Jurkat, Clone E6-1 (cell line): Measurements from ENCODE around the gene HNF1B.
"Not testable (repeated sequence)": the region's sequence is repeated elsewhere in the genome, so short reads cannot be mapped to it uniquely, and the experiment has no call there.

Experiments
- DNase-seq: peaks from one replicate; pipeline ENCODE4 v3.0.0-alpha.2; 2011; ENCODE audit warnings: low read depth, low spot score
- H3K4me3 ChIP-seq: 2 replicates; pipeline ENCODE4 v1.5.1; 2011; ENCODE audit warnings: mild to moderate bottlenecking, low read length, control low read depth, moderate library complexity

Gene HNF1B

DNA sequence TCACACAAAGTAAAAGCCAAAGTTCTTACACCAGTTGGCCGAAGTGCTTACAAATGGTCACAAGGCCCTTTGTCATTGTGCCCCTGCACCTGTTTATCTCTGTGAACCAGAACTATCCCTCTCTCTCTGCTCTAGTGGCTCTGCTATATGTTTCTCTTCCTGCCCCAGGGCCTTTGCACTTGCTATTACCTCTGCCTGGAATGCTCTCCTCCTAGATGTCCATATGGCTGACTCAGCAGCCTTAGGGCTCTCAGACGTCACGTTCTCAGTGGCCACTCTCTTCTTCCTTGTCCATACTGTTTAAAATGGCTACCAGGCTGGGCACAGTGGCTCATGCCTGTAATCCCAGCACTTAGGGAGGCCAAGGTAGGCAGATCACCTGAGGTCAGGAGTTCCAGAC is 62.9 kb downstream of the HNF1B start:
- H3K4me3 ChIP-seq, result no peak overlapping the region
- no peak for DNase-seq

DNA sequence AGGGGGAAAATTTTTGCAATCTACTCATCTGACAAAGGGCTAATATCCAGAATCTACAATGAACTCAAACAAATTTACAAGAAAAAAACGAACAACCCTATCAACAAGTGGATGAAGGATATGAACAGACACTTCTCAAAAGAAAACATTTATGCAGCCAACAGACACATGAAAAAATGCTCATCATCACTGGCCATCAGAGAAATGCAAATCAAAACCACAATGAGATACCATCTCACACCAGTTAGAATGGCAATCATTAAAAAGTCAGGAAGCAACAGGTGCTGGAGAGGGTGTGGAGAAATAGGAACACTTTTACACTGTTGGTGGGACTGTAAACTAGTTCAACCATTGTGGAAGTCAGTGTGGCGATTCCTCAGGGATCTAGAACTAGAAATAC is 64.9 kb downstream of the HNF1B start:
- DNase-seq, H3K4me3 ChIP-seq: not testable (repeated sequence)

DNA sequence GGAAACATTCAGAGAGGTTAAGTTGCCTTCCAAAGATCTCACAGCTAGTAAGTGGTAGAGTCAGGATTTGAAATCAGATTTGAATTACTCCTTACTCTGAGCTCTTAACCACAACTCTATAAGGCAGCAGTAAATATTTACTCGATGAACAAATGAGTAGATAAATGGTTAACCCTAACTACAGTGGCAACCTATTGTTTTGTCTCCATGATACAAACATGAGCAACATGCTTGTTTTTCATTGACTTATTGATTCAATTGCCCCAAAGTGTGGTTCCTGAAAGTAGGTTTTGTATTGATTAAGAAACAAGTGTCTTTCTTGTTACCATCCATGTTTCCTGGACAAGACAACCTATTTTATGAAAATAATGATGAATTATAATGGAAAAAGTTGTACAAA is 66.8 kb downstream of the HNF1B start:
- H3K4me3 ChIP-seq, result no peak overlapping the region
- no peak for DNase-seq

DNA sequence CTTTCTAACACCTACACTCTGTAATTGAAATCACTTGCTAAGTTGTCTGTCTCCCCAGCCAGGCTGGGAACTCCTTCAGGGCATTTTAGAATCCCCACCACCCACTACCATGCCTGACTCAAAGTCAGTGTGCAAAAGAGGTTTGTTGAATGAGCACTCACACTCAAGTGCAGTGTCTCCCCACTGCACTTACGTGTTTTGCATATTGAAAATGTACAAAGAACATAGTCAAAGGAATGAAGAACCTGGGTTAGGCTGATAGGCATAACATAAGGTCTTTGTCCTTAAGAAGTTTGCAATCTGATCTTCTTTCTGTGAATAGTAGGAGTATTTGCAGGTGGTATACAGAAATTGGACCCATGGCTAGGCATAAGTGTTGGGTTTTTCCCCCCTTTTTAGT is 67.8 kb downstream of the HNF1B start:
- no peak for DNase-seq
- no peak overlapping the region for H3K4me3 ChIP-seq

DNA sequence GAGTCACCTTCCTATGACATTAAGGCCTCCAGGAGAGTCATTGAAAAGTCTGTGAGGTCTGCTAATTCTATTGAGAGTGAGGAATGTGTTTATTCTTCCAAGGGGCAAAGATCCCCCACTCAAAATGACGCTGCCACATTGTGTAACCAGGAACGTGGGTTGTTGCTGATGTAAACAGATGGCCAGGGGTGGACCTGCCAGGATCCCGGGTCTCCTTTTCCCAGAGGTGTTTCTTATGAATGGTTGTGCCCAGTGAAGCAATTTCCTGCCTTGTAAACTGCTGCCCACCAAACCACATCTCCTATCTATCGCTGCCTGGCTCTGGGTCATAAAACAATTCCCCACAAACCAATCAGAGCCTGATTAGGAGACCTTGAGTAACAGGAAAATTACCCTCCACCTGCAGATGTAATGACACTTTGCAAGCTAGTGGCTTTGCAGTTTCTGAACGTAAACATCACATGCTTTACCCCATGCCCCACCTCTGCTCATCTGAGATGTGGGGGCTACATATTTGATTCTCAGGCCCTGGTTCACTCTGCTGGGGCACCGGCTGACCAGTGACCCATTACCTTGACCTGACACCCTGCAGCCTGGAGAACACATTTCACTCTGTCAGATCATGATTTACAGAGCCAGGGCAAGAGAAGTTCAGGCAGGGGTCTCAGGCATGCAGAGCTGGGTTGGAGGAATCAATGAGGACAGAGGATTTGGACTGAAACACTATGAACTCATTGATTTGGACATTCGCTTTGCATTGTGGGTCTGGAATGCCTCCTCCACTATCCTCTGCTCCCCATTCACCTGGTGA is 68.5 kb downstream of the HNF1B start:
- no peak overlapping the region for H3K4me3 ChIP-seq
- peak; percentile 35 for DNase-seq

DNA sequence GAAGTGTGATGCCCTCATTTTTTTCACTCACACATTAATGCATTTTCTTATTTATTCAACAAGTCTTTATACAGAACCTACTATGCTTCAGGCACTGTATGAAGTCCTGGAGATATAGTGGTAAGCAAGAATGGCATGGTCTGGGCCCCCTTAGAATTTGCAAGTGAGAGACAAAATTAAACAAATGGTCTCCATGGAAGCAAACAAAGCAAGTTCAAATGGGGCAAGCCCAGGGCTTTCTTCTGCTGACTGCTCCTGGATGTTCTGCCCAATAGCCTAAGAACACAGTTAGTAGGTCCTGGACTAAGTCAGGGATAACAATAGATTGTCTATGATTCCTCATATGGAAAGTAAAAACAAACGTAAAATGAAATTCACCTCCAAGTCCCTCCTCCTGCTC is 70.3 kb downstream of the HNF1B start:
- no peak overlapping the region for H3K4me3 ChIP-seq
- no peak for DNase-seq

DNA sequence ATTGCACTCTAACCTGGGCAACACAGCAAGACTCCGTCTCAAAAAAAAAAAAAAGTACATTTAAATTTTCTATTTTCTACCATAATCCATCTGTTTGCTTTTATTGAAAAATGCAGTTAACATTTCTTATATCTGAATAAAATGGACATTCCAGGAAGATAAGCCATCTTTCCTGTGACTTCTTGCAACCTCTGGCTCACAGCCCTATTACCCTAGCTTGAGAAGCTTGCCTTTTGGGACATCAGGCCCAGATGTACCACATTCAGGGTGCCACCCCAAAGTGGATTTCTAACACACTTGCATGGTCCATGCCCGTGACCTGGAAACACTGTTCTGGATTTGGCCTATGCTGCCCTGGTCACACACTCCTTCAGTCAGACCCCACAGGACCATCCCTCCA is 71.5 kb downstream of the HNF1B start:
- no peak overlapping the region for H3K4me3 ChIP-seq
- no peak for DNase-seq

DNA sequence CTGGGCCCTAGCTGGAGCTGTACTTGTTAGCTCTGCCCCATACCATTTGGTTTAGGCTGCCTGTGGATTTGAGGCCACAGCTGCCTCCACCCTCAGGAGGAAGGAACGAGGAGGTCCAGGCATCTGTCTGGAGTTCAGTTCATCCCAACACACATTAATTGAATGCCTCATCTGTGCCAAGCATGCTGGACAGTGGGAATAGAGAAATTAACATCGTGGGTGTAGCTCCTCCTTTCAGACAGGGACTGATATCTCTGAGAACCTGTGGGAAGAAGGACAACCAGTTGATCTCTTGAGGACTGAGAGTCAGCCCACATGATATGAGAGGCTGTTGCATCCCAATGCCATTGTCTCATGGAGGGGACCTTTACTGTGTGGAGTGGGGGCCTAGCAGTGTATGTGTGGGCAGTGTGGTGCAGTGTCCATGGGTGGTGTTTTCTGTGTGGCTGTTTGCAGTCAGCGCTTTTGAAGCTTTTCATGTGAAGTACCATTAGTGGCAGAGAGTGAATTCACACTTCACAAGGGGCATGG is 72.2 kb downstream of the HNF1B start:
- H3K4me3 ChIP-seq, result no peak overlapping the region
- no peak for DNase-seq

DNA sequence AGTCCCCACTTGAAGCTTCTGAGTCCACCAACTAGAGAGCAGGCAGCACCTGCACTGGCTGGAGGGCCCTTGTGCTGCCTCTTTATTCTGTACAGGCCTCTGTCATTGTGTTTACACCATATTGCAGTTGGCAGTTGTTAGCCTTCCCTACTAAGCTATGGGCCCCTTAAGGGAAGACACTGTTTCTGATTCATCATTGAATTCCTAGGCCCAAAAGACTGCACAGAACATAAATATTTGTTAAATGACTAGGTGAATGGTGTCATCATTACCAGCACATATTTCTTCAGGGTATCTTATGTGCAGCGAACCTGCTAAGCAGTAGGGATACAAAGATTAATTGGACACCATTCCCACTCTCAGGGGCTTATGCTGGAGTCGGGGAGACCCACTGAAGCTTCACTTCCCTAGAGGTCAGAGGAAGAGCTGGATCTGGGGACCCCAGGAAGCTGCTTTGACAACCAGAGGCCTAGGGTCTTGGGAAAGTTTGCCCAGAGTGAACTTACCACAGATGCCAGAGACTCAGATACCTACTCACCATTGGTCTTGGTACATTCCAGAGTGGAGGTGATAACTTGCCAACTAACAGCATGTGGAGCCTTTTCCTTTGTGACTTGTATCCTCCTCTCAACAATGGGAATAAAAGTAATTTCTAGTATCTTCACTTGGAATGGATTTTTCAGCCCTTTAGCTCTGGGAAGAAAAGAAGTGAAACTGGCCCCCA is 72.9 kb downstream of the HNF1B start:
- H3K4me3 ChIP-seq, result no peak overlapping the region
- DNase-seq, result no peak

DNA sequence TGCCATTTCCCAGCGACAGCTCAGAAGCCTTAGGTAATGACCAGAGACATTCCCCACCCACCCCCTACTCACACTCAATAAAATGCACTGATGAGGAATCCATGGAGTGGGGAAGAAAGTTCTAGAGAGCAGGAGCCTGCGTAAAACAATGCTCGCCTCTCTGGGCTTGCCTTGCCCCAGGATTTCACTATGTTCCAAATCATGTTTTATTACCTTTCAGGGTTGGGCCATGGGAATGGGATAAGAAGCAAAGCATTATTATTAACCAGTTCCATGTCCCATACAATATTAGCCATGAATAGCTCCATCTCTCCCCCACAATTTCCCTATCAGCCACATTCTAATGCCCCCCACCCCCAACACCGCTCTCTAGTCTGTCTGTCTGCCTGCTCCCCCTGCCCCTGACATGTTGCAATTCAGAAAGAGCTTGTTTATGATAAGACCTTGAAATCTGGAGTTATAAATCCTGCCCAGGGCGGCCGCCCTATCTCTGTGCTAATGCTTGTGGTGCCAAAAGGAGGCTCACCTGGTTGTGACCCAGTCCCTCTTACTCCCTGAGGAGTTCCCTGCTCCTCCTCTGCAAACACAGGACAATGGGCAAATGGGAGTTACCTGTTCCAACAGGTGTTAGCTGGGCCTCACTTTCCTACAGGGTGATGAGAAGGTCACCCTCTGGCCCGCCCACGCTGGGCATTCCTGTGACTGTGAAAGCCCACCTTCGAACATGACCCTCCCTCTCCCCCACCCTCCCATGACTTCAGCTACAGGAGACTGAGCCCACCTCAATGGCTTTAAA is 73.6 kb downstream of the HNF1B start:
- no peak overlapping the region for H3K4me3 ChIP-seq
- DNase-seq, result no peak

DNA sequence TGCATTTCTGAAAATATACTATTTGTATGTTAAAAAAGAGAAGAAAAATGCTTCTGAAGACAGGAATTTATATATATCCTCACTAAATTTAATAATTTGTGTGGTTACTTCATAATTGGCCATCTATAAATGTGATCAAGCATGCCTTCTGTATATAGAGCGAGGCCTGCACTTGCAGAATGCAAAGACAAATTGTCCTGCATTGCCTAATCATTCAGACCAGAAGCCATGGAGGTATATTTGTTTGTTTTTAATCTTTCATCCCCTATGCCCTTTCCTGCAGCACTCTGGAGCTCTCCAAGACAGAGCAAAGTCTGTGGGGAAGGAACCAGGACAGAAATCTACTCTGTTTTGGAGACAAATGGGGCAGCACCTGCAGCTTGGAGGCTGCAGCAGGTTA is 77.8 kb downstream of the HNF1B start:
- H3K4me3 ChIP-seq, result no peak overlapping the region
- no peak for DNase-seq

DNA sequence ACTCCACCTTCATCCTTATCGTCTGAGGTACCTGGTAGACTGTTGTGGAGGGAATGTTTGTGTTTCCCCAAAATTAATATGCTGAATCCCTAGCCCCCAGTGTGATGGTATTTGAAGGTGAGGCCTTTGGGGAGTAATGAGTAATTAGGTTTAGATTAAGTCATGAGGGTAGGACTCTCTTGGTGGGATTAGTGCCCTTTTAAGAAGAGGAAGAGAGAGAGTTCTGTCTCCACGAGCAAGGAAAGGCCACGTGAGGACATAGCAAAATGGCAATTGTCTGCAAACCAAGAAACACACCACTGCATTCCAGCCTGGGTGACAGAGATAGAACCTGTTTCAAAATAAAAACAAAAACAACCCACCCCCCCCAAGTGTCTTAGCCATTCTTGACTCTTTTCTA is 80.6 kb downstream of the HNF1B start:
- H3K4me3 ChIP-seq, result no peak overlapping the region
- no peak for DNase-seq

DNA sequence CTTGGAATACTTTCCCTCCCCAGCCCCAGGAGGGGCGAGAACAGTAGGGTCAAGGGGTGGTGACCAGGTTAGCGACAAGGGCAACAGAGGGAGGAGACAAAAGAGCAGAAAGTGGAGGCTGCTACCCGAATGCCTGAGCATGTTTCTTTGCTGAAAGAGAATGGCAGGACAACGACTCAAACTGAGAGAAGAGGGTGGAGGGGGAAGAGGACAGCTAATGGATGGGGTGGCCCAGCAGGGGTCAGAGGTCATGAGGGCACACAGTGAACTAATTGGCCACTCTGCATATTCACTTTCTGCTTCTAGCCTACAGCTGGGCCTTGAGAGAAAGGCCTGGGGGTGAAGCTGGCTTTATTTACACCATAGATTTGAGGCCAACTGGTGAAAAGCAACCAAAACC is 82.5 kb downstream of the HNF1B start:
- no peak for DNase-seq

DNA sequence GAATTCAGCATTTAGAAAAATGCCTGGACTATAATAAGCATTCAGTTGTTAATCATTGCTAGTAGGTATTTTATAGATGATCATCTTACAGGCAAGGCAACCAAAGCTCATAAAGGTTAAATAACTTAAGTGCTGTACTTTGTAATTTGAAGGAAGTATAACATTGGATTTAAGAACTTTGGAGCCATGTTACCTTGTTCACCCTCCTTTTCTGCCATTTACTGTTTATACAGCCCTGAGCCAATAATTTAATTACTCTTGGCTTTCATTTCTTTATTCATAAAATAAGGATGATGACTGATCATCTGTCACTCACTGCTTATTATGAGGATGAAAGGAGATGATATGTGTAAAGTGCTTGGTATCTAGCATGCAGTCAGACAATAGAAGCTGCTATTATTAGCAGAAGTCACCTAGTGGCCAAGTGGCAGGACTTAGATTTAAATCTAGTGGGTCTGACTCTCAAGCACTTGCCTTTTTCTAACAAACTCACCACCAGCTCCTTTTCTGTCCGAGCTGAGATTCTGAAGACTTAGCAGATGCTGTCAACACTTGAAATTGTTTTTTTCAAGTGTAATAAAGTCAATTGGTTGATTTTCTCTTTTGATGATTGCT is 83.4 kb downstream of the HNF1B start:
- no peak for DNase-seq
- H3K4me3 ChIP-seq, result no peak overlapping the region

More for the DNA sequence above, 82.5 kb downstream of the HNF1B start:
- no peak overlapping the region for H3K4me3 ChIP-seq

DNA sequence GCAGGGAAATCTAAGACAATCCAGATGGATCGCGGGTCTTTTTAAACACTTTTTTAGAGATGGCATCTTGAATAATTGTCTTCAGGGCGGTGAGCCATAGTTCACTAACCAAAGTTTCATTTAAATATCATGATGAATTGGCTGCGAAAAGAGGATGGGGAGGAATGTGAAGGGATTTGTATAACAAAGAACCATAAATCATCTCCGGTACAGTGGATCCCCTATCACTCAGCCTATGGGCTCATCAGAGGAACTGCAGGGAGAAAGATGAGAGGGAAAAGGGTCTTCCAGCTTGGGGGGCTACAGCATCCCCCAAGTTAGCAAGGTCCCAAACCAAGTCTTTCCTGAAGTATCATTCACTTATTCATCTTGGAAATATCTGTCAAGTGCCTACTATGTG is 84.9 kb downstream of the HNF1B start:
- DNase-seq, result no peak
- no peak overlapping the region for H3K4me3 ChIP-seq

DNA sequence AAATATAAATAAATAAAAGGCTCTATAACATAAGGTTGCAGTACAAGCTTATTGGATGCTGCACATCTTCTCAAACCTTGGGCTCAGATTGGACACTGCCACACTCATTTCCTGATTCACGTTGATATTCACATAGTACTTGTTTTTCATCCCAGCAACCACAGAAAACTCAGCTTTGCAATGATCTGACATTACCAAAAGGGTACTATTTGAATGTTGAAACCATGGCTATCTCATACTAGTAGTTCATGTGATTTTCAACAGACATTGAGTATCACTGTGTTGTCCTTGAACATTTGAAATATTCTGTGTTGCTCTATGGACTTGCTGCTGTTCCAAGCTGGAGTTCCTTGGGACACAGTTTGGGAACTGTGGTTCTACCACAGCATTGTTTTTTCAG is 87.7 kb downstream of the HNF1B start:
- H3K4me3 ChIP-seq, result no peak overlapping the region
- DNase-seq, result no peak

DNA sequence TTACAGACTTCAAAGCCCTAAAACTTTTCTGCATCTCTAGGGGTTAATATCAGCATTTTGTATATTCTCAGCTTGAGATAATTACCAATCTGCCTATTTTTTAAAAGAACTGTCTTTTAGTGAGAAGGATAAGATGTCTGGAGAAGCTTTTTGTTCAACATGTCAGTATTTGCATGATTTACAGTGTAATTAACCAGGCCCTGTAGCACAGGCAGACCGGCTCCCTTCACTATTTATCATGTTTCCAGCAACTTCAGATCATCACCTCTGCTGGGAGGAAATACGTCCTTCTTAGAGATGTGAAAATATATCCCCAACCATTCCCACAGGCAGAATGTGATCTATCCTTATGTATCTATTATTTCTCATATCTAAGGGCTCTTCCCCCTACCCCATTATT is 93.0 kb downstream of the HNF1B start:
- DNase-seq, result no peak
- no peak overlapping the region for H3K4me3 ChIP-seq

DNA sequence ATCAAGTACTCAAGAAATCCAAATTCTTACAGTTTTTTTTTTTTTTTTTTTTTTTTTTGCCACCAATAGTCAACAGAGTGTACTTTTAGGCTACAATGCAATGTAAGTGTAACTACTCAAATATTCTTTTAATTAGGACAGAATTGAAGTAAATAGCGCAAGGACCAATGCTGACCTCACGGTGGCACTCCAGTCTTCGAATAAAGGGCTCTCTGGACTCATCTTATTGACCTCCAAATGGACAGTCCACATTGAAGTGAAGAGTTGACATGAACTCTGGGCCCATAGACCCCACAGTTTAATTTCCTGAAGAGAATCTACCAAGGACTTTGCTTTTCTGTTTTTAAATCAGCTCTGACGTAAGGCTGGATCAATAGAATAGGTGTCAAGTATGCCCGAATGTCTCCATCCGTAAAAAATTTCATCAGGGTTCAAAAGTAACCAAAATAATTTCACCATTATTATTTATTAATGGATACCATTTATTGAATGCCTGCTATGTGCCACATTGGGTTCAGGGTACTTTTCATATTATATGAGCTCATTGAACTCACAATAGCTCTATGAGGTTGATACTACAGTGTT is 94.3 kb downstream of the HNF1B start:
- no peak overlapping the region for H3K4me3 ChIP-seq
- no peak for DNase-seq

DNA sequence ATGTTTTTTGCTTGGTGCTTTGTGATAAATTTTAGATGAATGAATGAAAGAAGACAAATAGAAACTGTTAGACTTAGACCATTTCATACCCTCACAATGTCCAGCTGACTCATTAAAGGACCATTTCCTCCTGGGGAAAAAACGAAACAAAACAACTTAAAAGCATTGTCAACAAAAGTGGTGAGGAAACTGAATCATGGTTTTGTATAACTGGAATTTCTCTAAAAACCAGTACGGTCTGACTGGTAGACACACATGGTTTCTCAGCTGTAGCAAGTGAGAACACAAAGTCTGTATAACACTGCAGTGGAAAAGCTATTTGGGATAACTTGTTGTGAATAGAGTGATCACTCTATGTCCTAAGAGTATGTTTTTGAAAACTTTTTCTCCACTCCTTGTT is 96.3 kb downstream of the HNF1B start:
- no peak overlapping the region for H3K4me3 ChIP-seq
- DNase-seq, result no peak
